K562 (cell line): ENCODE results near the gene CDCA7. TPM values are rescaled to one million over a fixed set of nuclear protein-coding genes. Genes with fewer than 3 reads are reported as not detected.

Experiments
- ARID1B ChIP-seq: fragments of 450-650 bp; IDR thresholded peaks from 2 replicates; pipeline ENCODE4 v1.6.1; 2016; ENCODE audit warnings: antibody characterized with exemption, mild to moderate bottlenecking, inconsistent platforms
- CHD1 ChIP-seq: fragments of 200-600 bp; sonication (generic); IDR thresholded peaks from one replicate; pipeline ENCODE4 v1.6.1; 2012; ENCODE audit warnings: mild to moderate bottlenecking, moderate library complexity, low read length, inconsistent platforms
- CXXC5 ChIP-seq: fragments of 250-450 bp; sonication (Bioruptor Pico); IDR thresholded peaks from 2 replicates; pipeline ENCODE4 v1.8.0; 2022; ENCODE audit warnings: inconsistent platforms, mild to moderate bottlenecking, moderate library complexity
- EGR1 ChIP-seq: fragments of 450-650 bp; conservative IDR thresholded peaks from 2 replicates; pipeline ENCODE4 v1.6.1; 2017; ENCODE audit warnings: mild to moderate bottlenecking
- RBFOX2 ChIP-seq: fragments of 200-400 bp; formaldehyde crosslinking; IDR thresholded peaks from 2 replicates; pipeline ENCODE4 v1.6.1; 2017; ENCODE audit warnings: low read depth, mild to moderate bottlenecking, low read length, moderate library complexity
- STAT5A ChIP-seq: IDR thresholded peaks from 2 replicates; pipeline ENCODE4 v1.6.1; 2012; ENCODE audit warnings: low read length, inconsistent platforms, borderline replicate concordance
- TCFL5 ChIP-seq: fragments of 250-450 bp; sonication (Bioruptor Pico); conservative IDR thresholded peaks from 2 replicates; pipeline ENCODE4 v1.6.1; 2021; ENCODE audit warnings: mild to moderate bottlenecking, moderate library complexity, matching md5 sums
- TSC22D4 ChIP-seq: fragments of 450-650 bp; IDR thresholded peaks from 2 replicates; pipeline ENCODE4 v1.6.1; 2016; ENCODE audit warnings: missing genetic modification characterization, missing biosample characterization, control low read depth
- ZNF175 ChIP-seq: fragments of 200-800 bp; sonication (Bioruptor generic); IDR thresholded peaks from 2 replicates; pipeline ENCODE4 v1.6.1; 2016; ENCODE audit warnings: low read depth, mild to moderate bottlenecking, missing genetic modification characterization, missing compliant biosample characterization
- ZNF282 ChIP-seq: sonication (generic); formaldehyde crosslinking; IDR thresholded peaks from 2 replicates; pipeline ENCODE4 v1.8.1; 2023; ENCODE audit warnings: missing genetic modification reagents
- ZNF589 ChIP-seq: fragments of 200-800 bp; sonication (Bioruptor generic); IDR thresholded peaks from 2 replicates; pipeline ENCODE4 v1.6.1; 2016; ENCODE audit warnings: low read depth, missing genetic modification characterization, missing compliant biosample characterization
- polyA plus RNA-seq, 8 experiments: library from polyadenylated mRNA; depleted of rRNA in 4 of 8; stranded (reverse) in 5 of 8; unstranded in 3 of 8; fragments of >200 nt; fragmentation: Nextera tagmentation in 2 of 8; fragmentation: Illumina TruSeq in 1 of 8; extraction: Ambion mirVana in 2 of 8; extraction: Trizol in 1 of 8; gene quantifications; 2 replicates each; pipeline versions ENCODE4 v1.2.1 to v1.2.3, GENCODE V29; 2011 to 2014; ENCODE audit warnings: inconsistent platforms in 1 of 8, missing spikeins in 1 of 8
- total RNA-seq, 7 experiments: library from RNA; depleted of rRNA in 6 of 7; stranded (reverse); fragments of >200 nt in 6 of 7; fragmentation: Illumina TruSeq in 2 of 7; extraction: Trizol in 2 of 7; gene quantifications; 2 replicates each; pipeline versions ENCODE4 v1.2.1 to v1.2.3, GENCODE V29; 2011 to 2021; ENCODE audit warnings: low replicate concordance in 1 of 7
- TF ChIP-seq, protein P1 (sequence below): fragments of 250-450 bp; sonication (Bioruptor Pico); IDR thresholded peaks from 2 replicates; pipeline ENCODE4 v1.5.1; 2021; ENCODE audit warnings: mild to moderate bottlenecking
- TF ChIP-seq, protein P2 (sequence below): sonication (generic); IDR thresholded peaks from 2 replicates; pipeline ENCODE4 v1.6.1; 2016
- TF ChIP-seq, protein P3 (sequence below): fragments of 250-450 bp; sonication (Bioruptor Pico); IDR thresholded peaks from 2 replicates; pipeline ENCODE4 v1.8.0; 2022; ENCODE audit warnings: moderate library complexity, mild to moderate bottlenecking, inconsistent platforms
- TF ChIP-seq, protein P4 (sequence below): IDR thresholded peaks from 3 replicates; pipeline ENCODE4 v1.6.1; 2011; ENCODE audit warnings: borderline replicate concordance, mild to moderate bottlenecking, moderate library complexity; ENCODE audit not compliant: insufficient read length; ENCODE audit errors: extremely low read depth
- TF ChIP-seq, protein P5 (sequence below), 2 experiments: fragments of 200-800 bp in 1 of 2; sonication (Bioruptor generic) in 1 of 2; sonication (generic) in 1 of 2; formaldehyde crosslinking in 1 of 2; IDR thresholded peaks in 1 of 2; conservative IDR thresholded peaks in 1 of 2; 2 replicates each; pipeline versions ENCODE4 v1.5.0 to v1.6.1; 2016 to 2020; ENCODE audit warnings: missing compliant biosample characterization in 1 of 2, missing genetic modification characterization in 1 of 2, missing genetic modification reagents in 1 of 2
- TF ChIP-seq, protein P6 (sequence below): fragments of 200-400 bp; formaldehyde crosslinking; IDR thresholded peaks from 2 replicates; pipeline ENCODE4 v1.6.1; 2017; ENCODE audit warnings: mild to moderate bottlenecking, low read depth, low read length, moderate library complexity

Gene CDCA7
- total and polyA plus RNA-seq, 9 of the 15 experiments (the other 6 are each of a cell fraction or from before 2014, with no cell fraction given), result 28.5 to 122 (median 51.0) TPM

DNA sequence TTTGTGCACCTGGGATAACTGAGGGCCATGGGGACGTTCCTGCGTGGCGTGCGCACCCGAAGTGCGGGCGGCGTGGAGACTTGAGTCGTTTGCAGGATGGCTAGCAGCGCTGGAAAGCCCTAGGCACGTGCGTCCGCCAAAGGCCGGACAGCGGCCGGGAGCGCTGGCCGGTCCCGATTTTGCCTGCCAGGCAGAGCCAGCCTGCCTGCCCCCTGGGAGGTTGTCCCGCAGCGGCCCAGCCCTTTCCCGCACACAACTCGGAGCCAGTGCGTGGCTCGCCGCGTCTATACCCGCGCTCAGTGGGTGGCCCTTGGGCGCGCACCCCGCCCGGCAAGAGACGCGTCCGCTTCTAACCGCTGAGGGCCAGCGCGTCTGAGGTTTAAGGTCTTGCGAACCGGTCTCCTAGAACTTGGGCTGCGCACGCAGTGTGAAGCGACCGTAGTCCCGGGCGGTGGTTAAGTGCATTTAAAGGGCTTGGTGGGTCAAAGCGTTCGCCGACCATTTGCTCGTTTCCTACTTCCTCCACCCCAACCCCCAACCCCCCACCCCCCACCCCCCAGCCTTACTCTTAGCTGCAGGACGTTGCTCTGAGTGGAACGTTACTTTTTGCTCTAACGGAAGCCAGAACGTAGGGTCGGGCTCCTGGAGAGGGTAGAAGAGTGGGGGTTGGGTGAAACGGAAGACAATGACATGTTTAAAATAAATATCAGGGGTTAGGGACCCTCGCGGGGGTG is 627 bp downstream of the CDCA7 start (continued):
- TF ChIP-seq, protein P1, sequence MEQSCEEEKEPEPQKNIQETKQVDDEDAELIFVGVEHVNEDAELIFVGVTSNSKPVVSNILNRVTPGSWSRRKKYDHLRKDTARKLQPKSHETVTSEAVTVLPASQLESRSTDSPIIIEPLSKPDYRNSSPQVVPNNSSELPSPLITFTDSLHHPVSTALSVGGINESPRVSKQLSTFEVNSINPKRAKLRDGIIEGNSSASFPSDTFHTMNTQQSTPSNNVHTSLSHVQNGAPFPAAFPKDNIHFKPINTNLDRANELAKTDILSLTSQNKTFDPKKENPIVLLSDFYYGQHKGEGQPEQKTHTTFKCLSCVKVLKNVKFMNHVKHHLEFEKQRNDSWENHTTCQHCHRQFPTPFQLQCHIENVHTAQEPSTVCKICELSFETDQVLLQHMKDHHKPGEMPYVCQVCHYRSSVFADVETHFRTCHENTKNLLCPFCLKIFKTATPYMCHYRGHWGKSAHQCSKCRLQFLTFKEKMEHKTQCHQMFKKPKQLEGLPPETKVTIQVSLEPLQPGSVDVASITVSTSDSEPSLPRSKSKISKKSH (CRISPR knock-in tag), result no peak
- peak; percentile 62 for TF ChIP-seq CXXC5 (CRISPR knock-in tag)
- TF ChIP-seq ZNF589 (CRISPR knock-in tag), result no peak
- no peak for TF ChIP-seq ZNF282 (CRISPR knock-in tag)
- TF ChIP-seq TSC22D4, result no peak
- TF ChIP-seq, protein P2, sequence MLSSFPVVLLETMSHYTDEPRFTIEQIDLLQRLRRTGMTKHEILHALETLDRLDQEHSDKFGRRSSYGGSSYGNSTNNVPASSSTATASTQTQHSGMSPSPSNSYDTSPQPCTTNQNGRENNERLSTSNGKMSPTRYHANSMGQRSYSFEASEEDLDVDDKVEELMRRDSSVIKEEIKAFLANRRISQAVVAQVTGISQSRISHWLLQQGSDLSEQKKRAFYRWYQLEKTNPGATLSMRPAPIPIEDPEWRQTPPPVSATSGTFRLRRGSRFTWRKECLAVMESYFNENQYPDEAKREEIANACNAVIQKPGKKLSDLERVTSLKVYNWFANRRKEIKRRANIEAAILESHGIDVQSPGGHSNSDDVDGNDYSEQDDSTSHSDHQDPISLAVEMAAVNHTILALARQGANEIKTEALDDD, result no peak
- TF ChIP-seq, protein P3, sequence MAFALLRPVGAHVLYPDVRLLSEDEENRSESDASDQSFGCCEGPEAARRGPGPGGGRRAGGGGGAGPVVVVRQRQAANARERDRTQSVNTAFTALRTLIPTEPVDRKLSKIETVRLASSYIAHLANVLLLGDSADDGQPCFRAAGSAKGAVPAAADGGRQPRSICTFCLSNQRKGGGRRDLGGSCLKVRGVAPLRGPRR, result no peak
- TF ChIP-seq, protein P4, sequence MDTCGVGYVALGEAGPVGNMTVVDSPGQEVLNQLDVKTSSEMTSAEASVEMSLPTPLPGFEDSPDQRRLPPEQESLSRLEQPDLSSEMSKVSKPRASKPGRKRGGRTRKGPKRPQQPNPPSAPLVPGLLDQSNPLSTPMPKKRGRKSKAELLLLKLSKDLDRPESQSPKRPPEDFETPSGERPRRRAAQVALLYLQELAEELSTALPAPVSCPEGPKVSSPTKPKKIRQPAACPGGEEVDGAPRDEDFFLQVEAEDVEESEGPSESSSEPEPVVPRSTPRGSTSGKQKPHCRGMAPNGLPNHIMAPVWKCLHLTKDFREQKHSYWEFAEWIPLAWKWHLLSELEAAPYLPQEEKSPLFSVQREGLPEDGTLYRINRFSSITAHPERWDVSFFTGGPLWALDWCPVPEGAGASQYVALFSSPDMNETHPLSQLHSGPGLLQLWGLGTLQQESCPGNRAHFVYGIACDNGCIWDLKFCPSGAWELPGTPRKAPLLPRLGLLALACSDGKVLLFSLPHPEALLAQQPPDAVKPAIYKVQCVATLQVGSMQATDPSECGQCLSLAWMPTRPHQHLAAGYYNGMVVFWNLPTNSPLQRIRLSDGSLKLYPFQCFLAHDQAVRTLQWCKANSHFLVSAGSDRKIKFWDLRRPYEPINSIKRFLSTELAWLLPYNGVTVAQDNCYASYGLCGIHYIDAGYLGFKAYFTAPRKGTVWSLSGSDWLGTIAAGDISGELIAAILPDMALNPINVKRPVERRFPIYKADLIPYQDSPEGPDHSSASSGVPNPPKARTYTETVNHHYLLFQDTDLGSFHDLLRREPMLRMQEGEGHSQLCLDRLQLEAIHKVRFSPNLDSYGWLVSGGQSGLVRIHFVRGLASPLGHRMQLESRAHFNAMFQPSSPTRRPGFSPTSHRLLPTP, result no peak
- peak; percentile 86 for TF ChIP-seq CHD1
- TF ChIP-seq TCFL5 (CRISPR knock-in tag), result no peak
- TF ChIP-seq, protein P5, sequence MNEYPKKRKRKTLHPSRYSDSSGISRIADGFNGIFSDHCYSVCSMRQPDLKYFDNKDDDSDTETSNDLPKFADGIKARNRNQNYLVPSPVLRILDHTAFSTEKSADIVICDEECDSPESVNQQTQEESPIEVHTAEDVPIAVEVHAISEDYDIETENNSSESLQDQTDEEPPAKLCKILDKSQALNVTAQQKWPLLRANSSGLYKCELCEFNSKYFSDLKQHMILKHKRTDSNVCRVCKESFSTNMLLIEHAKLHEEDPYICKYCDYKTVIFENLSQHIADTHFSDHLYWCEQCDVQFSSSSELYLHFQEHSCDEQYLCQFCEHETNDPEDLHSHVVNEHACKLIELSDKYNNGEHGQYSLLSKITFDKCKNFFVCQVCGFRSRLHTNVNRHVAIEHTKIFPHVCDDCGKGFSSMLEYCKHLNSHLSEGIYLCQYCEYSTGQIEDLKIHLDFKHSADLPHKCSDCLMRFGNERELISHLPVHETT (CRISPR knock-in tag; conservative IDR thresholded peaks at IDR 0.05 in 1 of 2, IDR thresholded peaks at IDR 0.05 in 1 of 2), result no peak
- no peak for TF ChIP-seq STAT5A
- TF ChIP-seq ZNF175, result no peak
- TF ChIP-seq RBFOX2, result peak; percentile 89
- peak; percentile 87 for TF ChIP-seq EGR1
- no peak; the same call in 1 of the 2 replicates for TF ChIP-seq ARID1B
- TF ChIP-seq, protein P6, sequence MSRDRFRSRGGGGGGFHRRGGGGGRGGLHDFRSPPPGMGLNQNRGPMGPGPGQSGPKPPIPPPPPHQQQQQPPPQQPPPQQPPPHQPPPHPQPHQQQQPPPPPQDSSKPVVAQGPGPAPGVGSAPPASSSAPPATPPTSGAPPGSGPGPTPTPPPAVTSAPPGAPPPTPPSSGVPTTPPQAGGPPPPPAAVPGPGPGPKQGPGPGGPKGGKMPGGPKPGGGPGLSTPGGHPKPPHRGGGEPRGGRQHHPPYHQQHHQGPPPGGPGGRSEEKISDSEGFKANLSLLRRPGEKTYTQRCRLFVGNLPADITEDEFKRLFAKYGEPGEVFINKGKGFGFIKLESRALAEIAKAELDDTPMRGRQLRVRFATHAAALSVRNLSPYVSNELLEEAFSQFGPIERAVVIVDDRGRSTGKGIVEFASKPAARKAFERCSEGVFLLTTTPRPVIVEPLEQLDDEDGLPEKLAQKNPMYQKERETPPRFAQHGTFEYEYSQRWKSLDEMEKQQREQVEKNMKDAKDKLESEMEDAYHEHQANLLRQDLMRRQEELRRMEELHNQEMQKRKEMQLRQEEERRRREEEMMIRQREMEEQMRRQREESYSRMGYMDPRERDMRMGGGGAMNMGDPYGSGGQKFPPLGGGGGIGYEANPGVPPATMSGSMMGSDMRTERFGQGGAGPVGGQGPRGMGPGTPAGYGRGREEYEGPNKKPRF, result no peak
